ENCODE measurements around the gene ARHGAP26.

The ARHGAP26 gene

DNA sequence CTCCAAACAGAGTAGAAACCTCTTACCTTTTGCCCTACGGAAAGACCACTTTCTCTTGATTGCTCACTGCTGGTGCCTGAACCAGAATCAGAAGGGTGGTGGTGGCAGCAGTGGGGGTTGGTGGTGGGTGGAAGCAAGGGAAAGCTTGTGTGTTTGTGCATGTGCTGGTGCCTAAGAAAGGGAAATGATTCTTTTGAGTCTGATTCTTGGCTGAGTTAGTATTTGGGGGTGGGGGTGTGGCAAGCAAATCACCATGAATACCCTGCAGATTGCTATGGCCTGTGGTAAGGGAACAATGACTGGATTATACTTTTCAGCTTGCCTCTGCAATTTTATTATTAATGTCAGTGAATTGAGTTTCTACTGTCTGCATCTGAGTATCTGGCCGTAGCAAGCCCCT is 106.6 kb downstream of the ARHGAP26 start:
- DNase-seq (ENCODE audit: low spot score), result no peak

GRCh38 chr5:142878111-142878510 is 107.9 kb downstream of the ARHGAP26 start:
- DNase-seq (ENCODE audit: low spot score), result no peak

- DNase-seq (ENCODE audit: low spot score), result no peak
Observed at GRCh38 chr5:142878638-142879037, 108.5 kb downstream of the ARHGAP26 start.

GRCh38 chr5:142881076-142881783 is 111.1 kb downstream of the ARHGAP26 start:
- peak; percentile 56 for DNase-seq (ENCODE audit: low spot score)

DNA sequence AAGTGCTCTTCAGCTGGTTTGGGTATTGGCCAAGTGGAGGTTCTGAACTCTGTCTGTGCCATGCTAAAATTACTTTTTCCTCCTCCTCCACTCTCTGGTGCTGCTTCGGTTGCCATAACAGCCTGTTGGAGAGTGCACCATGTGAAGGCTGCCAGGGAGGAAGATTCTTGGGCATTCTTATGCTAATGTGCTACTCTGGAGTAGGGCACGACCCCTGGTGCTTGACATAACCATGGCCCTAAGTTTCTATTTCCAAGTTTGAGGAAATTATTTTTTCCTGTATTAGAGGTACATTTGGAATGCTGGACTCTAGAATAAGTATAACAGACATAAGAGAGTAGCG is 111.6 kb downstream of the ARHGAP26 start:
- peak; percentile 68 for DNase-seq (ENCODE audit: low spot score)

- no peak for DNase-seq (ENCODE audit: low spot score)
Observed at GRCh38 chr5:142883025-142883424, 112.8 kb downstream of the ARHGAP26 start.

DNA sequence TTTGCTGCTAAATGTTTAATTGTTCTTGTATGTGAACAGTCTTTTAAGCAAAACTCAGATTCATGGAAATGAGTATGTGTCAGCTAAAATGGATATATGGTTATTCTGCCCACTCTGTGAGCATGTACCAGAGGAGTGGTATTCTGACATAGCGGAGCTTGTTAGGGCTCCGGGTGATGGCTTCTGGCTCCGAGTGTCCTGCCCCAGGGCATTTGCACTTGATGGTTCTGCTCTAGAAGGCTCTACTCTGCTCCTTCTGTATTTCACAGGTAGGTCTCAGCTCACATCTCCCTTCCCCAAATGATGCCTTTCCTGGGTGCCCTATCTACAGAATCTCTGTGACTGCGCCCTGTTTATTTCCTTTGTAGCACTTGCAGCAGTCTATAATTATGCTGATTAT is 113.3 kb downstream of the ARHGAP26 start:
- no peak for DNase-seq (ENCODE audit: low spot score)

GRCh38 chr5:142884029-142884428 is 113.9 kb downstream of the ARHGAP26 start:
- no peak for DNase-seq (ENCODE audit: low spot score)

DNA sequence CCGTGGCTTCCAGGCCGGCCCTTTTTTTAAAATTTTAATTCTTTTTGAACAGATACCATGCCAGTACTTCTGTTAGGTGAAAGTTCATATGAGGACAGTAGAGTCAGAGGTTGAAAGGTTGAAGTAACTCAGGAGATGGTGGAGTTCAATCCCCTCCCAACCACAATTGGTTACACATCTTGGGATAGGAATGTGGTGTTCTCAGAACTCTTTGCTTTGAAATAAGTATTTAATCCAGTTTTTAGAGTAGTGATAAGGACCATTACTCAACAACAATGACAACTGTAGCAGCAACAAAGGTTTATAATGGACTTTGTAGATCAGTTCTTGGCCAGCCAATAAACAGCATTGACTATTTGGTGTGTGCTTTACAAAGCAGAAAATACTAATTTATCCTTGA is 116.0 kb downstream of the ARHGAP26 start:
- DNase-seq (ENCODE audit: low spot score), result no peak

- no peak for DNase-seq (ENCODE audit: low spot score)
Observed at GRCh38 chr5:142886956-142887355, 116.8 kb downstream of the ARHGAP26 start.

GRCh38 chr5:142888469-142889085 is 118.4 kb downstream of the ARHGAP26 start:
- peak; percentile 76 for DNase-seq (ENCODE audit: low spot score)

DNA sequence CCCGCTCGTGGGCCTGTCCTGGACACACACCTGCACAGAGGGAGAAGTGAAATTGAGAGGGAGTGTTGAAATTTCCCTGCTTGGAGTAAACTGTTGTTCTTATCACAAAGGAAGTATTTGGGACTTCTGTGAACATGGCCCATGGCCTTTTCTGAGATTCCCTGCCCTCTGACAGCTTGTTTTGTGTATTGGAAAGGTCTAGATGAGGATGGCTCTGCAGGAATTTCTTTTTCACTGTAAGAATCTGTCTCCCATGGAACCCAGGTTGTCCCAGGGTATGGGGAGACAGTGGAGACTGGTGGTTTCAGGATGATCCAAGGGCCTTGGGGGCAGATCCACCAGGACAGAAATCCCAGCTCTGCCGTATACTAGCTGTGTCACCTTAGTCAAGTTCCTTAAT is 121.8 kb downstream of the ARHGAP26 start:
- DNase-seq (ENCODE audit: low spot score), result no peak

- no peak for DNase-seq (ENCODE audit: low spot score)
Observed at GRCh38 chr5:142894315-142894714, 124.1 kb downstream of the ARHGAP26 start.

DNA sequence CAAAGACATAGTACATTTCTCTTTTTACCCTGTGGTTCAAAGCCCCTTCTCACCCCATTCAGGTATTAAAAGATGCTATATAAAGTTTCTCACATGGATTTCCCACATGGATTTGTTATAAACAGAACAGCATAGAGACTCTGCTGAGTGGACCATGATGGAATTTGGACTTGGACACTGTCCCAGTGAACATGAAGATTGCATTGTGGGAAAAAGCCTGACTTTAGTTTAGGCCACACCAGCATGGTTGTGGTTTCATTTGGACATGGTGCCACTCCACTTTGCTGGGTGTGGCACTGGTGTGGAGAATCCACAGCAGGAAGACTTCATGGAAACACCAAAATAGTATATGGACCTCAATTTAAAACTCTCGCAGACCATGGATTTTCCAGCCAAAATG is 124.6 kb downstream of the ARHGAP26 start:
- DNase-seq (ENCODE audit: low spot score), result no peak

DNA sequence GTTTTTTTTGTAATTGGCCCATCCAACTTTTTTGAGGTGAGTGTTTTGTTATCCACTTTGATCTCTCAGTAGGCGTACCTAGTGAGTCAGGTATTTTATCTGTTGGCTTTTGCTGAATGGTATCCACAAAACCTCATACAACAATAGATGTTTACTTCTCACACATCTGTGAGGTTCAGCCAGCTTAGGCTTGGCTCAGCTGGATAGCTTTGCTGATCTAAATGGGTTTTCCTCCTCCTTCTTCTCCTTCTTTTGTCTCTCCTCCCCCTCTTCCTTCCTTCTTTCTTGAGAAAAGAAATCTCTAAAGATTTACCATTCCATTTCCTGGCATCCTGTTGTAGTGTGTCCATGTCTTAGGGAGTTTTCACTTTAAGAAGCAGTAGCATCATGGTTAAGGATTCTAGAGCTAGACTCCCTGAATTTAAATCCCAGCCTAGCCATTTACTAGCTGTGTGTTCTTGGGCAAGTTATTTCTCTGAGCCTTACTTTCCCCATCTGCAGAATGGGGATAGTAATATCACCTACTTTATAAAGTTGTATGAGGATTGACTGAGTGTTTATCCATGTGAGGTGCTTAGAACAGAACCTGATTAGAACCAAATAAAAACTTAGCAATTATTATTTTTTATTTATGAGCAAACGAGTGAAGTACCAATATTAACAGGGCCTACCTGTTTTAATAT is 126.3 kb downstream of the ARHGAP26 start:
- no peak for DNase-seq (ENCODE audit: low spot score)

DNA sequence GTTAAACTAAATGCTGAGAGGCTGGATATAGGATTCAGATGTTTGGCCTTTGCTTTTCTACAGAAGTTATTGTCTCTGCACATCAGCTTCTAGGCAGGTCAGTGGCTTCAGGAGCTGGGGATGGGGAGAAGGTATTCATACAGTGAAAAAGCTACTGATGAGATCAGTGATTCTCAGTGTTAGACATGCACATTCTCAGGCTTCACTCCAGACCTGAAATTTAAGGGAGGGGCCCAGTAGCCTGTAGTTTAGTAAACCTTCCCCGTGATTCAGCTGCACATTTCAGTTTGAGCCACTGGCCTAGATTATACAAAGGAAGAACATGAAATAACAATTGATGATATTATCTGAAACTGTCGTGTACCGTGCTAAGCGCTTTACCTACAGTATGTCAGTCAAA is 127.2 kb downstream of the ARHGAP26 start:
- DNase-seq (ENCODE audit: low spot score), result no peak

DNA sequence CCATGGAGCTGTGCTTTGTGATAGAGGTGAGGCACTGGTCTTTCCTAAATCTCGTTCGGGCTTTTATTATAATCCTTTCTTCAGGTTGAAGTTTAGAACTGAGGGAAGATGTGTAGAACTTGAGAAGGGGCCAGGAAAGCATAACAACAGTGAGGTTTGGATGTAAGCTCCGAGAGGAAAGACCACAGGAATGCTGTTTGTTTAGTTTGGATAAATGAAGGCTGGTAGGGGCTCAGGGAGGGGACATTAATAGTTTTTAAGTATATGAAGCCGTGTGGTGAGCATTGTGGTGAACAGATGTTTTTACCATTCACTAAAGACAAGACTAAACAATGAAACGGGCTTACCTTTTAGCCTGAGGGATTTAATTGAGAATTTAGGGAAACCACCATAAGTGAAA is 130.8 kb downstream of the ARHGAP26 start:
- no peak for DNase-seq (ENCODE audit: low spot score)

- DNase-seq (ENCODE audit: low spot score), result no peak
Observed at GRCh38 chr5:142901476-142902185, 131.5 kb downstream of the ARHGAP26 start.

- DNase-seq (ENCODE audit: low spot score), result no peak
Observed at GRCh38 chr5:142902186-142902965, 132.2 kb downstream of the ARHGAP26 start.

- DNase-seq (ENCODE audit: low spot score), result no peak
Observed at GRCh38 chr5:142904416-142904815, 134.2 kb downstream of the ARHGAP26 start.

DNA sequence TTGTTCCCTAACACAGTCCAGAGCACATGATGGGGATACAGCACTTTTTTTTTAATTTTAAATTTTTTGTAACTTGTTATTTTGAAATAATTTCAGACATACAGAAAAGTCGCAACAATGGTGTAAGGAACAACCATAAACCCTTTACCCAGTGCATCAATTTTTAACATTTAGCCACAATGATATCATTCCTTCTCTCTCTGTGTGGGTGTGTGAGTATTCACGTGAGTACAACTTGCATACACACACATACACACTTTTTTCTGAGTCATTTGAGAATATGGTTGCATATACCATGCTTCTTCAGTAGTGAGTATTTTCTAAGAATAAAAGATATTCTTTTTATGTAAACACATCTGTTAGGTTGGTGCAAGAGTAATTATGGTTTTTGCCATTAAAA is 135.2 kb downstream of the ARHGAP26 start:
- no peak for DNase-seq (ENCODE audit: low spot score)
